ENCODE measurements around the gene ZC3H7B. TPM values are rescaled to one million over a fixed set of nuclear protein-coding genes. Genes with fewer than 3 reads are reported as not detected.

Gene ZC3H7B
- total RNA-seq, 1 donor from 2014 or later: 58.2 TPM

GRCh38 chr22:41345807-41346335, 44.5 kb downstream of the ZC3H7B start:
- intact Hi-C loops (cut with micrococcal nuclease): no loop called here
- ChIA-PET CTCF (no interaction called here), POLR2A (no interaction called here)
- DNase-seq: no peak
- no peaks in the 10 kb centered on the region for H3K27me3 Mint-ChIP-seq
- ATAC-seq (ENCODE audit: low read depth): no peak
- peaks cover 87% of the 10 kb centered on the region for H3K36me3 Mint-ChIP-seq (ENCODE audit: low read depth)
- TF ChIP-seq, protein P1, sequence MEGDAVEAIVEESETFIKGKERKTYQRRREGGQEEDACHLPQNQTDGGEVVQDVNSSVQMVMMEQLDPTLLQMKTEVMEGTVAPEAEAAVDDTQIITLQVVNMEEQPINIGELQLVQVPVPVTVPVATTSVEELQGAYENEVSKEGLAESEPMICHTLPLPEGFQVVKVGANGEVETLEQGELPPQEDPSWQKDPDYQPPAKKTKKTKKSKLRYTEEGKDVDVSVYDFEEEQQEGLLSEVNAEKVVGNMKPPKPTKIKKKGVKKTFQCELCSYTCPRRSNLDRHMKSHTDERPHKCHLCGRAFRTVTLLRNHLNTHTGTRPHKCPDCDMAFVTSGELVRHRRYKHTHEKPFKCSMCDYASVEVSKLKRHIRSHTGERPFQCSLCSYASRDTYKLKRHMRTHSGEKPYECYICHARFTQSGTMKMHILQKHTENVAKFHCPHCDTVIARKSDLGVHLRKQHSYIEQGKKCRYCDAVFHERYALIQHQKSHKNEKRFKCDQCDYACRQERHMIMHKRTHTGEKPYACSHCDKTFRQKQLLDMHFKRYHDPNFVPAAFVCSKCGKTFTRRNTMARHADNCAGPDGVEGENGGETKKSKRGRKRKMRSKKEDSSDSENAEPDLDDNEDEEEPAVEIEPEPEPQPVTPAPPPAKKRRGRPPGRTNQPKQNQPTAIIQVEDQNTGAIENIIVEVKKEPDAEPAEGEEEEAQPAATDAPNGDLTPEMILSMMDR (IDR thresholded peaks at IDR 0.05): no peak
- no peaks in the 10 kb centered on the region for H3K9me3 Mint-ChIP-seq
- no peaks in the 10 kb centered on the region for H3K4me1 Mint-ChIP-seq
- no peak overlapping the region for H3K27ac Mint-ChIP-seq
- H3K4me3 Mint-ChIP-seq: no peak overlapping the region

DNA sequence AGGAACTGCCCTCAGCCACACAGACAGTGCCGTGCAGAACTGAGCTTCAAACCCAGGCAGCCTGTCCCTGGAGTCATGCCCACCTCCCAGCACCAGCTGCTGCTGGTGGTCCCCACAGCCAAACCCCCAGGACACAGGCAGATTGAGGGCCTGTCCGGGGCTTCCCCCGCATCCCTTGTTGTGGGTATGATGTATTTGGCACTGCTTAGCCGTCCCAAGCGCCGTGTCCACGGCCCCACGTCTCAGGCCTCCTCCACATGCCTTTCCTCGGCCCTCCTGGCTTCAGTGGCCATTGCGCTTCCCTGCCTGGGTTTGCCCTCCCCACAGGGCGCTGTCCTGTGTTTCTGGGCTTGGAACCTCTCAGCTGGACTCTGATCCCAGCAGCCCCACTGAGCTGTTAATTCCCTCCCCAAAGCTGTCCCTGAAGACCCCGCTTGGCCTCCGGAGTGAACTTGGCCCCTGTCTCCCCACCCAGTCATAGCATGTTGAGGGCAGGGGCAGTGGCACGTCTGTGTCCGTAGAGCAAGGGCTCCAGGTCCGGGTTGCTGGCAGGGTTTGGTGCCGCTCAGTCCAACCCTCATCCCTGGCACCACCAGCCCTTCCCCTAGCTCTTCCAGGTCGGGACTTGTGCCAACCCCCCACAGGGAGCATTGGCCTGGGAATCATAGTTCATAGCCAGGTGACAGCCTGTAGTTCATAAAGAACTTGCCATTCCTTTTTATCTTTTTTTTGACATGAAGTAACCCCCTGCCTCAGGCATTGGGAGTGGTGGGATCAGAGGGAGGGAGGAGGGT, 45.9 kb downstream of the ZC3H7B start:
- no peaks in the 10 kb centered on the region for H3K27me3 Mint-ChIP-seq
- ChIA-PET CTCF (no interaction called here), POLR2A (interaction anchor here (0.7 kb wide), 1 partner anchor 13 kb away, joined by 4 read pairs; no protein-coding TSS in a partner anchor)
- intact Hi-C loops (cut with micrococcal nuclease): no loop called here
- H3K27ac Mint-ChIP-seq: no peak overlapping the region
- H3K36me3 Mint-ChIP-seq (ENCODE audit: low read depth): peaks cover 90% of the 10 kb centered on the region
- DNase-seq: no peak
- no peaks in the 10 kb centered on the region for H3K4me1 Mint-ChIP-seq
- ATAC-seq (ENCODE audit: low read depth): no peak
- no peak overlapping the region for H3K4me3 Mint-ChIP-seq
- no peaks in the 10 kb centered on the region for H3K9me3 Mint-ChIP-seq
- TF ChIP-seq, protein P1 (IDR thresholded peaks at IDR 0.05): no peak

- intact Hi-C loops (cut with micrococcal nuclease): no loop called here
- Mint-ChIP-seq H3K36me3 (ENCODE audit: low read depth) (peaks cover 89% of the 10 kb centered on the region), H3K27ac (no peak overlapping the region), H3K4me1 (no peaks in the 10 kb centered on the region), H3K27me3 (no peaks in the 10 kb centered on the region), H3K9me3 (no peaks in the 10 kb centered on the region), H3K4me3 (no peak overlapping the region)
- CTCF ChIA-PET: no interaction called here
- ATAC-seq (ENCODE audit: low read depth) (no peak), DNase-seq (no peak)
- TF ChIP-seq, protein P1 (IDR thresholded peaks at IDR 0.05): no peak
- POLR2A ChIA-PET: no interaction called here
Observed at GRCh38 chr22:41348964-41349484, 47.7 kb downstream of the ZC3H7B start.

- Mint-ChIP-seq H3K27ac (no peak overlapping the region), H3K4me3 (no peak overlapping the region)
Observed at GRCh38 chr22:41350087-41350486, 48.8 kb downstream of the ZC3H7B start.

GRCh38 chr22:41351011-41351410, 49.7 kb downstream of the ZC3H7B start:
- no peak overlapping the region for H3K27ac Mint-ChIP-seq
- TF ChIP-seq, protein P1 (IDR thresholded peaks at IDR 0.05): no peak
- CTCF ChIA-PET: no interaction called here
- intact Hi-C loops (cut with micrococcal nuclease): no loop called here
- DNase-seq: no peak
- H3K4me1 Mint-ChIP-seq: no peaks in the 10 kb centered on the region
- H3K27me3 Mint-ChIP-seq: no peaks in the 10 kb centered on the region
- no peak overlapping the region for H3K4me3 Mint-ChIP-seq
- POLR2A ChIA-PET: no interaction called here
- ATAC-seq (ENCODE audit: low read depth): no peak
- no peaks in the 10 kb centered on the region for H3K9me3 Mint-ChIP-seq
- peaks cover 93% of the 10 kb centered on the region for H3K36me3 Mint-ChIP-seq (ENCODE audit: low read depth)

More at GRCh38 chr22:41350087-41350486, 48.8 kb downstream of the ZC3H7B start:
- intact Hi-C loops (cut with micrococcal nuclease): no loop called here
- Mint-ChIP-seq H3K9me3 (no peaks in the 10 kb centered on the region), H3K4me1 (no peaks in the 10 kb centered on the region), H3K27me3 (no peaks in the 10 kb centered on the region), H3K36me3 (ENCODE audit: low read depth) (peaks cover 89% of the 10 kb centered on the region)
- ATAC-seq (ENCODE audit: low read depth): no peak
- DNase-seq: no peak
- CTCF ChIA-PET: no interaction called here
- TF ChIP-seq, protein P1 (IDR thresholded peaks at IDR 0.05): no peak
- POLR2A ChIA-PET: no interaction called here
